Smooth muscle cell (in vitro differentiated cells): ENCODE measurements around the gene MNT. TPM values are rescaled to one million over a fixed set of nuclear protein-coding genes. Genes with fewer than 3 reads are reported as not detected.

ENCODE experiments used
- DNase-seq: peaks from one replicate; lab custom pipeline; 2025; ENCODE audit not compliant: unreplicated experiment; lab: John Stamatoyannopoulos, UW
- H2AFZ ChIP-seq: fragments of 200-600 bp; sonication (generic); 2 replicates; pipeline ENCODE4 v1.6.0; 2016; ENCODE audit warnings: antibody characterized with exemption, low read depth, mild to moderate bottlenecking
- H3F3A ChIP-seq: fragments of 200-600 bp; sonication (generic); 2 replicates; pipeline ENCODE4 v1.6.0; 2017; ENCODE audit warnings: antibody characterized with exemption, low read depth
- H3K27ac ChIP-seq: fragments of 200-600 bp; sonication (generic); 2 replicates; pipeline ENCODE4 v1.5.1; 2016; ENCODE audit warnings: low read depth, mild to moderate bottlenecking
- H3K27me3 ChIP-seq: fragments of 200-600 bp; sonication (generic); 2 replicates; pipeline ENCODE4 v1.6.1; 2016; ENCODE audit warnings: low read depth, mild to moderate bottlenecking
- H3K36me3 ChIP-seq: fragments of 200-600 bp; sonication (generic); 2 replicates; pipeline ENCODE4 v1.5.1; 2016; ENCODE audit warnings: low read depth
- H3K4me1 ChIP-seq: fragments of 200-600 bp; sonication (generic); 2 replicates; pipeline ENCODE4 v1.5.1; 2016; ENCODE audit warnings: low read depth
- H3K4me2 ChIP-seq: fragments of 200-600 bp; sonication (generic); 2 replicates; pipeline ENCODE4 v1.6.0; 2016; ENCODE audit warnings: mild to moderate bottlenecking
- H3K4me3 ChIP-seq: fragments of 200-600 bp; sonication (generic); 2 replicates; pipeline ENCODE4 v1.5.1; 2016; ENCODE audit warnings: mild to moderate bottlenecking
- H3K79me2 ChIP-seq: fragments of 200-600 bp; sonication (generic); 2 replicates; pipeline ENCODE4 v1.6.0; 2016; ENCODE audit warnings: low read depth, mild to moderate bottlenecking
- H3K9ac ChIP-seq: fragments of 200-600 bp; sonication (generic); 2 replicates; pipeline ENCODE4 v1.6.0; 2016; ENCODE audit warnings: low read depth
- H3K9me3 ChIP-seq: fragments of 200-600 bp; sonication (generic); replicated peaks from 2 replicates; pipeline ENCODE4 v1.5.1; 2016; ENCODE audit warnings: low read depth
- H4K20me1 ChIP-seq: fragments of 200-600 bp; sonication (generic); 2 replicates; pipeline ENCODE4 v1.6.0; 2016; ENCODE audit warnings: low read depth
- CTCF ChIP-seq: fragments of 200-600 bp; sonication (generic); IDR thresholded peaks from 2 replicates; pipeline ENCODE4 v1.5.1; 2017; ENCODE audit warnings: borderline replicate concordance, mild to moderate bottlenecking, antibody characterized with exemption; ENCODE audit not compliant: insufficient read depth, poor library complexity, severe bottlenecking
- WGBS: methylation state at CpG from one replicate; pipeline ENCODE4 v1.1.7; 2016; ENCODE audit warnings: low lambda C conversion rate; 5-methylcytosine and 5-hydroxymethylcytosine counted together
- polyA plus RNA-seq: library from polyadenylated mRNA; unstranded; fragments of >200 nt; fragmentation: Nextera tagmentation; extraction: Ambion mirVana; gene quantifications from 2 replicates; pipeline ENCODE4 v1.2.1, GENCODE V29; 2016
- total RNA-seq: library from RNA; depleted of rRNA; stranded (reverse); fragments of >200 nt; gene quantifications from 2 replicates; pipeline ENCODE4 v1.2.3, GENCODE V29; 2014

The MNT gene
- total and polyA plus RNA-seq, 2 experiments from 2014 or later, result 5.7 to 12.8 TPM

- H3K9ac ChIP-seq, result peak overlapping the region; percentile 34
- H3K36me3 ChIP-seq, result no peaks in the 10 kb centered on the region
- 94% methylated on average over 16 of the region's 16 CpGs for WGBS
- peaks cover 45% of the 10 kb centered on the region for H3K4me1 ChIP-seq
- no peak for TF ChIP-seq CTCF
- no peak overlapping the region for H3K4me3 ChIP-seq
- H3K27ac ChIP-seq, result peak overlapping the region; percentile 100
- H3K79me2 ChIP-seq, result peaks cover 62% of the 10 kb centered on the region
- peaks cover 54% of the 10 kb centered on the region for H4K20me1 ChIP-seq
- H3K27me3 ChIP-seq, result no peaks in the 10 kb centered on the region
- no peaks in the 10 kb centered on the region for H3K9me3 ChIP-seq
- peaks cover 55% of the 10 kb centered on the region for H3F3A ChIP-seq
- peak overlapping the region; percentile 100 for H3K4me2 ChIP-seq
- no peak for DNase-seq
- H2AFZ ChIP-seq, result no peak overlapping the region
These were observed 6.1 kb downstream of the MNT start for GRCh38 chr17:2394775-2395201.

GRCh38 chr17:2393954-2394749, 6.7 kb downstream of the MNT start:
- Histone ChIP-seq H3K9me3 (no peaks in the 10 kb centered on the region), H3K27ac (peak overlapping the region; percentile 100), H3K4me3 (peak overlapping the region; percentile 84), H3K27me3 (no peaks in the 10 kb centered on the region), H3K4me2 (peak overlapping the region; percentile 100), H3K4me1 (peaks cover 43% of the 10 kb centered on the region), H3K36me3 (no peaks in the 10 kb centered on the region), H3K9ac (peak overlapping the region; percentile 34), H2AFZ (no peak overlapping the region), H4K20me1 (peaks cover 59% of the 10 kb centered on the region), H3K79me2 (peaks cover 66% of the 10 kb centered on the region), H3F3A (peaks cover 53% of the 10 kb centered on the region)
- no peak for DNase-seq
- WGBS, result 41% methylated on average over 25 of the region's 53 CpGs
- TF ChIP-seq CTCF, result no peak

- Histone ChIP-seq H3F3A (peaks cover 48% of the 10 kb centered on the region), H3K4me3 (peak overlapping the region; percentile 84), H3K4me1 (peaks cover 38% of the 10 kb centered on the region), H3K79me2 (peaks cover 66% of the 10 kb centered on the region), H4K20me1 (peaks cover 62% of the 10 kb centered on the region), H3K9me3 (no peaks in the 10 kb centered on the region), H3K9ac (peak overlapping the region; percentile 100), H3K27me3 (no peaks in the 10 kb centered on the region), H3K4me2 (peak overlapping the region; percentile 100), H2AFZ (no peak overlapping the region), H3K27ac (peak overlapping the region; percentile 100), H3K36me3 (no peaks in the 10 kb centered on the region)
- DNase-seq, result peak; percentile 88
- WGBS, result under 1% methylated on average over 69 of the region's 99 CpGs
- TF ChIP-seq CTCF, result no peak
These were observed 7.5 kb downstream of the MNT start for GRCh38 chr17:2393174-2393953.
